Endodermal cell (in vitro differentiated cells): ENCODE results near the gene PGC. TPM values are rescaled to one million over a fixed set of nuclear protein-coding genes. Genes with fewer than 3 reads are reported as not detected.

Experiments
- DNase-seq: peaks from one replicate; pipeline ENCODE4 v3.0.0-alpha.2; 2017
- H3K27ac ChIP-seq: 2 replicates; pipeline ENCODE4 v1.5.1; 2013; ENCODE audit warnings: mild to moderate bottlenecking, low read depth, low read length, moderate library complexity
- H3K27me3 ChIP-seq: 2 replicates; pipeline ENCODE4 v1.6.1; 2013; ENCODE audit warnings: mild to moderate bottlenecking, low read length, moderate library complexity; ENCODE audit not compliant: insufficient read depth, control insufficient read depth, poor library complexity, severe bottlenecking
- H3K36me3 ChIP-seq: 2 replicates; pipeline ENCODE4 v1.7.0; 2013; ENCODE audit warnings: mild to moderate bottlenecking, low read length, moderate library complexity; ENCODE audit not compliant: control insufficient read depth, insufficient read depth
- H3K4me1 ChIP-seq: one replicate; pipeline ENCODE4 v1.7.0; 2013; ENCODE audit warnings: low read length; ENCODE audit not compliant: control insufficient read depth, insufficient read depth
- H3K4me3 ChIP-seq: 2 replicates; pipeline ENCODE4 v1.5.1; 2013; ENCODE audit warnings: mild to moderate bottlenecking, low read length, moderate library complexity
- H3K9ac ChIP-seq: 2 replicates; pipeline ENCODE4 v1.6.1; 2013; ENCODE audit warnings: mild to moderate bottlenecking, low read length, moderate library complexity; ENCODE audit not compliant: poor library complexity, severe bottlenecking; ENCODE audit errors: extremely low read depth
- H3K9me3 ChIP-seq: 2 replicates; pipeline ENCODE4 v1.6.1; 2013; ENCODE audit warnings: mild to moderate bottlenecking, low read length, moderate library complexity; ENCODE audit not compliant: control insufficient read depth
- H3K27ac Mint-ChIP-seq: 2 replicates; pipeline ENCODE4 v1.8.0; 2020; ENCODE audit warnings: mixed read lengths
- H3K27me3 Mint-ChIP-seq: 2 replicates; pipeline ENCODE4 v1.8.0; 2021; ENCODE audit warnings: mild to moderate bottlenecking, mixed read lengths; ENCODE audit not compliant: insufficient read depth
- H3K36me3 Mint-ChIP-seq: 2 replicates; pipeline ENCODE4 v1.8.0; 2020; ENCODE audit warnings: low read depth, mixed read lengths
- H3K4me1 Mint-ChIP-seq: 2 replicates; pipeline ENCODE4 v1.8.0; 2020; ENCODE audit warnings: mixed read lengths
- H3K4me3 Mint-ChIP-seq: 2 replicates; pipeline ENCODE4 v1.8.0; 2020; ENCODE audit warnings: mild to moderate bottlenecking, moderate library complexity, mixed read lengths
- H3K9me3 Mint-ChIP-seq: 2 replicates; pipeline ENCODE4 v1.8.0; 2020; ENCODE audit warnings: mild to moderate bottlenecking, mixed read lengths
- WGBS, 2 experiments: methylation state at CpG; one replicate each; pipeline versions ENCODE4 v1.1.5 to v1.1.7; 2013; ENCODE audit warnings: missing lambda C conversion rate in 2 of 2, mixed read lengths in 1 of 2; ENCODE audit not compliant: insufficient coverage in 1 of 2, insufficient read length in 1 of 2; 5-methylcytosine and 5-hydroxymethylcytosine counted together
- total RNA-seq, 2 donors: library from RNA; stranded (reverse); fragmentation: NEBNext Ultra II Directional in 1 of 2; extraction: Animal tissue kit (Norgen Biotek cat#: 25700) in 1 of 2; gene quantifications; 2 replicates in 1 of 2; 3 replicates in 1 of 2; pipeline ENCODE4 v1.2.1, GENCODE V29; 2021
- TF ChIP-seq, protein P1 (sequence below): fragments of 200-600 bp; sonication (generic); conservative IDR thresholded peaks from 2 replicates; pipeline ENCODE4 v1.5.0; 2021; ENCODE audit warnings: antibody characterized with exemption, mild to moderate bottlenecking

Gene PGC
- total RNA-seq, 2 donors from 2014 or later: not detected

DNA sequence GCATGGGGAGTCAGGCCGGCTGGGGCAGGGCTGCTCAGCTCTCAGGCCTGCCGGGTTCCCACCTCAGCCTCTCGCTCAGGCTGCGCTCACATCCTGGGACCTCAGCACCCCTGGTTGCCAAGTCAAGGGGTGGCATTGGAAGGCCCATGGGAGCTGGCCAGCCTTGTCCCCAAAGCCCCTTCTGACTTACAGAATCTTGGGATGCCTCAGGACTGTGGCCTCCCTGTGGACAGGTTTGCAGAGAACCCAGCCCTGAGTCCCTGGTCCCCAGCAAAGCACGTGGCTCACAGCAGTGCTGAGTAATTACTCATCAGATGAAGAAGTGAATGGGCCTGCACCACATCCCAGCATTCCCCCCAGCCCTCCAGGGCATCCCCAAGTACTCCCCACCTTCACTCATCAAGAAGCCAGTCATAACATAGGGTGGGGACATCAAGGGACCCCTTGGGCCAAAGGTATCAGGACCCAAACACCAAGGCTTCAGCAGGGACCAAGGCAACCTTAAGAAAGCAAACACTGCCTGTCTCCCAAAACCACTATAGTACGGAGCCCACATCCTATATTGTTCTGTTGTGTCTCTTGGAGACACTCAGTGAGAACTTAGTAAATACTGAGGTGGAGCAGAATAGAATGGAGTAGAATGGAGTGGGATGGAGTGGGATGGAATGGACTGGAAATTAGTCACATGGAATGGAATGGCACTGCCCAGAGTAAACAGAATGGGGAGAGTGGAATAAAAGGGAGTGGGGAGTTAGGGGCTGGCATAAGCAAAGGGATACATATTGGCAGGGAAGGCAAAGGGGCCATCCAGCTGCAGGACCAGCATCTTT lies 3.6 kb downstream of the PGC start:
- Mint-ChIP-seq H3K4me3 (no peak overlapping the region), H3K27me3 (peaks cover 9% of the 10 kb centered on the region), H3K36me3 (no peaks in the 10 kb centered on the region), H3K27ac (no peak overlapping the region), H3K9me3 (no peaks in the 10 kb centered on the region), H3K4me1 (no peaks in the 10 kb centered on the region)
- Histone ChIP-seq H3K27ac (no peak overlapping the region), H3K9ac (no peak overlapping the region), H3K9me3 (no peaks in the 10 kb centered on the region), H3K36me3 (no peaks in the 10 kb centered on the region), H3K4me3 (no peak overlapping the region), H3K27me3 (no peaks in the 10 kb centered on the region), H3K4me1 (no peaks in the 10 kb centered on the region)
- TF ChIP-seq, protein P1, sequence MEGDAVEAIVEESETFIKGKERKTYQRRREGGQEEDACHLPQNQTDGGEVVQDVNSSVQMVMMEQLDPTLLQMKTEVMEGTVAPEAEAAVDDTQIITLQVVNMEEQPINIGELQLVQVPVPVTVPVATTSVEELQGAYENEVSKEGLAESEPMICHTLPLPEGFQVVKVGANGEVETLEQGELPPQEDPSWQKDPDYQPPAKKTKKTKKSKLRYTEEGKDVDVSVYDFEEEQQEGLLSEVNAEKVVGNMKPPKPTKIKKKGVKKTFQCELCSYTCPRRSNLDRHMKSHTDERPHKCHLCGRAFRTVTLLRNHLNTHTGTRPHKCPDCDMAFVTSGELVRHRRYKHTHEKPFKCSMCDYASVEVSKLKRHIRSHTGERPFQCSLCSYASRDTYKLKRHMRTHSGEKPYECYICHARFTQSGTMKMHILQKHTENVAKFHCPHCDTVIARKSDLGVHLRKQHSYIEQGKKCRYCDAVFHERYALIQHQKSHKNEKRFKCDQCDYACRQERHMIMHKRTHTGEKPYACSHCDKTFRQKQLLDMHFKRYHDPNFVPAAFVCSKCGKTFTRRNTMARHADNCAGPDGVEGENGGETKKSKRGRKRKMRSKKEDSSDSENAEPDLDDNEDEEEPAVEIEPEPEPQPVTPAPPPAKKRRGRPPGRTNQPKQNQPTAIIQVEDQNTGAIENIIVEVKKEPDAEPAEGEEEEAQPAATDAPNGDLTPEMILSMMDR: no peak
- 88 to 92% methylated on average over 1 to 6 of the region's 6 CpGs for WGBS, 2 experiments
- DNase-seq: no peak

DNA sequence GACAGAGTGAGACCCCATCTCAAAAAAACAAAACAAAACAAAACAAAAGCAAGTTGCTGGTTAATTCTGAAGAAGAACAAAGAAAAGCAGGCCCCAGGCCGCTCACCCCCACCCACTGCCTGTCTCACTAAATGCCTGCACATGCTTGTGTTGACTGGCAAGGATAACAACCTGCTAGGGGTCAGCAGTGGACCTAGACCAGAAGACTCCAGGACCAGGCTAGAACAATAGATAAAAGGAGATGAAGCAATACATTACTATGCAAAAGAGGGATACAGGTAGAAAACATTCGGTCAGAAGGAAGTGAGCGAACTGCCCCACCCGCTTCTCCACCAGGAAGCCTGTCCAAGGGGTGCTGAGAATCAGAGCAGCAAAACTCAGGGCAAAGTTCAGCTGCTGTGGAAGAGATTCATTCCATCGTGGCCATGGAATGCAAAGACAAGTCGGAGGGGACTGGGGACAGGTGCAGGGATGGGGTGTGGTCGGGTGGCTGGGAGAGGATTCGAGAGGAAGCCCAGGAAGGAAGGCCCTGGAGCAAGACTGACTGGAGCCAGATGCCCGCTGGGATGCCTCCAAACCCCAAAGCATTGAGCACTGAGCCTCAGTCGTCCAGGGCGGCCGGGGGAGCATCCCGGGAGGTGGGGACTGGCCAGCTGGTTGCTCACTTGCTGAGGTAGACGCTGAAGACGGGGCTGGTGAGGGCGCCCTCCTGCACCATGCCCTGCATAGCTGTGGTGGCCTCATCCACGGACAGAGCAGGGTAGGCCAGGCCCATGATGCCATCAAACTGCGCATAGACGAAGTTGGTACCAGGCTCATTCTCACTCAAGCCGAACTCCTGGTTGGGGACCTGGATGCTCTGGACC lies 5.3 kb downstream of the PGC start:
- no peaks in the 10 kb centered on the region for H3K9me3 Mint-ChIP-seq
- no peak overlapping the region for H3K4me3 ChIP-seq
- H3K27me3 ChIP-seq: no peaks in the 10 kb centered on the region
- no peak overlapping the region for H3K27ac ChIP-seq
- H3K9ac ChIP-seq: no peak overlapping the region
- H3K27me3 Mint-ChIP-seq: peaks cover 9% of the 10 kb centered on the region
- H3K36me3 Mint-ChIP-seq: no peaks in the 10 kb centered on the region
- no peaks in the 10 kb centered on the region for H3K36me3 ChIP-seq
- TF ChIP-seq, protein P1: no peak
- H3K27ac Mint-ChIP-seq: no peak overlapping the region
- no peak overlapping the region for H3K4me3 Mint-ChIP-seq
- H3K9me3 ChIP-seq: no peaks in the 10 kb centered on the region
- no peak for DNase-seq
- no peaks in the 10 kb centered on the region for H3K4me1 ChIP-seq
- 92 to 94% methylated on average over 13 to 20 of the region's 20 CpGs for WGBS, 2 experiments
- no peaks in the 10 kb centered on the region for H3K4me1 Mint-ChIP-seq

DNA sequence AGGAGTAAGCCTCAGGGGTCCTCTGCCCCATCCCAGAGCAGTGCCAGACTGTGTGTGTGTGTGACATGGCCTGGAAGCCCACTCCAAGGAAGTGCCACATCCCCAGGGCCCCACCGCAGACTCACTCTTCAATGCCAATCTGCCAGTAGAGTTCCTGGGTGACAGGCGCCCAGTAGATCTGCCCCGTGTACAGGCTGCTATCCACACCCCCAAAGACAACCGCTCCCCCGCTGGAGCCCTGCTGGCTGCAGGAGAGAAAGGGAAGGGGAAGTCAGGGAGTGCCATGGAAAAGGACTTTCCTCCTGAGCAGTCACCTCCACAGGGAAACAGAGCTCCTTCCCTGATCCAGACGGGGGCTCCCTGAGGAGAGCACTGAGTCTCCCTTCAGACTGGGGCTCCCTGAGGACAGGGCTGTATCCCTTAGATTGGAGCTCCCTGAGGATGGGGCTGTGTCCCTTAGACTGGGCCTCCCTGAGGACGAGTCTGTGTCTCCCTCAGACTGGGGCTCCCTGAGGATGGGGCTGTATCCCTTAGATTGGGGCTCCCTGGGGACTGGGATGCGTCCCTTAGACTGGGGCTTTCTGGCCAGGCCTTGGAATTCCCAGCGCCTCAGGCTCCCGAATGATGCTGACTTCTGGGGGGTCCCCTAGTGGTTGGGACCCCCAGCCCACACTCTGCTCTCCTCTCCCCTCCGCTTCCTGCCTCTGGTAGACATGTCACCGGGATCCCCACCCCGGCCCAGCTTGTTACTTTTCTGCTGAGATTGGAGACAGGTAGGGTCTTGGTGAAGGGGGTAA lies 6.6 kb downstream of the PGC start:
- no peak overlapping the region for H3K4me3 Mint-ChIP-seq
- DNase-seq: no peak
- peaks cover 2% of the 10 kb centered on the region for H3K4me1 Mint-ChIP-seq
- Histone ChIP-seq H3K9me3 (no peaks in the 10 kb centered on the region), H3K27ac (no peak overlapping the region), H3K4me3 (no peak overlapping the region), H3K9ac (no peak overlapping the region), H3K36me3 (no peaks in the 10 kb centered on the region), H3K4me1 (no peaks in the 10 kb centered on the region), H3K27me3 (no peaks in the 10 kb centered on the region)
- H3K9me3 Mint-ChIP-seq: no peaks in the 10 kb centered on the region
- whole genome bisulfite sequencing, 2 experiments: 81 to 88% methylated on average over 6 to 13 of the region's 13 CpGs
- no peak overlapping the region for H3K27ac Mint-ChIP-seq
- no peaks in the 10 kb centered on the region for H3K36me3 Mint-ChIP-seq
- peaks cover 10% of the 10 kb centered on the region for H3K27me3 Mint-ChIP-seq
- TF ChIP-seq, protein P1: no peak
